Measurements from ENCODE around the gene MGME1. TPM values are rescaled to one million over a fixed set of nuclear protein-coding genes. Genes with fewer than 3 reads are reported as not detected.
"Not testable (repeated sequence)": the region's sequence is repeated elsewhere in the genome, so short reads cannot be mapped to it uniquely, and the experiment has no call there.

MGME1 gene
- total RNA-seq, 1 donor from 2014 or later = 12.9 TPM

- no peak for DNase-seq (ENCODE audit: low read depth)
These were observed 52.1 kb downstream of the MGME1 start for GRCh38 chr20:18020931-18021330.

GRCh38 chr20:18024606-18025127 is 55.8 kb downstream of the MGME1 start:
- DNase-seq (ENCODE audit: low read depth) = no peak

DNA sequence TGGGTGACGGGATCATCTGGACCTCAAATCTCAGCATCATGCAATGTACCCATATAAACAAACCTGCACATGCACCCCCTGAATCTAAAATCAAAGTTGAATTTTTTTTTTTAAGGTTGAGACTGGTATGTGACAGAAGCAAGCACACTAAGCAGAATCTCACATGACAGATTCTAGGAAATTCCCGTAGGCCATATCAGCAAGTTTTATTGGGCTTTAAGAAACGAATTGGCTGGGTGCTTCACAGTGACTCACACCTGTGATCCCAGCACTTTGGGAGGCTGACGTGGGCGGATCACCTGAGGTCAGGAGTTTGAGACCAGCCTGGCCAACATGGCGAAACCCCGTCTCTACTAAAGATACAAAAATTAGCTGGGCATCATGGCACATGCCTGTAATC is 58.2 kb downstream of the MGME1 start:
- not testable (repeated sequence) for DNase-seq (ENCODE audit: low read depth)

GRCh38 chr20:18030020-18030419 is 61.2 kb downstream of the MGME1 start:
- no peak for DNase-seq (ENCODE audit: low read depth)

DNA sequence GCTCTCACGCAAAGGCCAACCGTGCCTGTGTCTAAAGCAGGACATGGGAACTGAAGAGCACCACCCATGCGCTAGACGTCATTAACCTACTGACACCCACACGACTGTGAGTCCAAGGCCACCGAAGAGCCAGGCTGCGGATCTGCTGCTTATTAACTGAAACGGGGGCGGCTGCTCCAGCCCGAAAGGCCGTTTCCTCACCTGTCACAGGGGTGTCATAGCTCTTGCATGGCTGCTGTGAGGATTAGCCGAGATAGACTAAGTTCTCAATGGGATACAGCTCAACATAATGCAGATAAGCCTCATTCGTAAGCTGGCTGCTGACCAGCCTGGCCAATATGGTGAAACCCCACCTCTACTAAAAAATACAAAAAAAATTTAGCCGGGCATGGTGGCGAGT is 62.2 kb downstream of the MGME1 start:
- no peak for DNase-seq (ENCODE audit: low read depth)

- no peak for DNase-seq (ENCODE audit: low read depth)
These were observed 63.2 kb downstream of the MGME1 start for GRCh38 chr20:18031888-18032509.

DNA sequence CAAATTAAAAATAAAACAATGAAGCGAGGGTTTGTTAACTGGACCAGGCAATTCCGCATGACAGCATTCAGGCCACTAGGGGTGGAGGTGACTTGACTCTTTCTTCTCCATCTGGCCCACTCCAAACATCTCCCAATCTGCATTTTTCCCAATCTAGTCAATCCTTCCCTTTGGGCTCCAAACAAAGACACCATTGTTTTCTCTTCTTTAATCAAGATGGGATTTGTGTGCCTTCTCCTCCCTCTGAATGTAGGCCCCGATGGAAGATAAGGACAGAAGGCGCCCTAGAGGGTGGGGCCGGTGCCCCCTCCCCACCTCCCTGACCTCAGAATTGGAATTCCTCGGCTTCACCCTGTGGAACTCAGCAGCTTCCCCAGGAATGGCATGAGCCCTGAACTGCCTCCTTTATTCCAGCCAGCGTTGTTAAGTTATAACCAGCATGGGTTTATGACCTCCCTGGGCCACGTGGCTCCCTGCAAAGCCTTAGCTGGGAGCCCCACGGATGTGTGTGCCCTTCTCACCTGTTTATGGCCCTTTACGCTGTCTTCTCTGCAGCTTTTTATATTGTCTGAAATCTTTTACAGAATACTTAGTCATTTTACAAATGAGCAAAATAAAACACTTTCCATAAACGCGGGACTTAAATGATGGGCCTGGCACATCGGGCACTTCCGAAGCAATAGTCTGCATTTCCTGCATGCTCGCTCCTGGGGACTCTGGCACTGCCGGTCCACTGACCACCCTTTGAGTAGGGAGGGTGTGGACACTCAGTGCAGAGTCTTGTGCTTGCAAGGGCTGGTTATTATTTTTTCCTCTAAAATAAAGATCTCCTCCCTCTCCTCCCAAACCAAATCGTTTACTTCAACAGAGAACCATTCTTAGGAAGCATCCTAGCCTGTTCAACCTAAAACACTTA is 64.4 kb downstream of the MGME1 start:
- DNase-seq (ENCODE audit: low read depth) = no peak

DNA sequence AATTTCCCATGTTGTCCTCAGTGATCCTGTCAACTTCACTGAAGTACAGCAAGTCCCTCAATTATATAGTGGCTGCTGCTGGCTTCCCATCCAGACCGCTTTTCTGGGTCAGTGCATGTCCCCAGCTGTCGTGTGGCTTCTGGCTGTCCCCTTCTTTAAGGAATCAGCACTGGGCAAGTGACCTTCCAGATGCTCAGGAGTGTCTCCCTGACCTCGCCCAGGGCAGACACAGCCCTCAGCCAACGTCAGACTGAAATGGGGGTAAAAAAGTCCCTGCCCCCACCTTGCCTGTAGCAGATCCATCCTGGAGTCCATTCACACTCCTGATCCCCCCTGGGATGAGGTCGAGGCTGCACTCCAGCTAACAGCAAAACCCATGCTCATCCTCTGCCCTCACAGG is 65.2 kb downstream of the MGME1 start:
- DNase-seq (ENCODE audit: low read depth) = no peak

GRCh38 chr20:18039063-18039462 is 70.2 kb downstream of the MGME1 start:
- DNase-seq (ENCODE audit: low read depth) = no peak

Other genes starting within 250 kb of the MGME1 start
- gene SNX5, start 224 bp upstream of the MGME1 start, total RNA-seq = 117 and 165 TPM in 2 replicates
- gene OVOL2, start 88.9 kb downstream of the MGME1 start, total RNA-seq = 0.15 and 2.1 TPM in 2 replicates
- gene KAT14, start 168.8 kb downstream of the MGME1 start, total RNA-seq = 9.9 and 18.3 TPM in 2 replicates
- gene PET117, start 168.8 kb downstream of the MGME1 start, total RNA-seq = 14.9 and 19.0 TPM in 2 replicates